NCI-H345 treated with DMSO at 0.1 percent for 48 hours (cell line): ENCODE measurements around the gene DUS2.
"Not testable (repeated sequence)": the region's sequence is repeated elsewhere in the genome, so short reads cannot be mapped to it uniquely, and the experiment has no call there.

Experiments used
- DNase-seq: peaks from one replicate; lab custom pipeline; 2025; ENCODE audit not compliant: unreplicated experiment; lab: John Stamatoyannopoulos, UW

The DUS2 gene

GRCh38 chr16:68022728-68023537 lies at the start of gene DUS2, which contains the start of gene DDX28:
Gene DUS2 (plus strand): TSS chr16:68023284. CDS start chr16:68038024, 14,740 bp downstream.
Gene DDX28 (minus strand): TSS chr16:68023232. CDS start chr16:68023202, 30 bp downstream.
- DNase-seq, result peak; percentile 38

- DNase-seq, result no peak
Observed at GRCh38 chr16:67975321-67976105, 47.6 kb upstream of the DUS2 start.

- no peak for DNase-seq
Observed at GRCh38 chr16:67976205-67976604, 46.9 kb upstream of the DUS2 start.

GRCh38 chr16:67977005-67977404 lies 46.1 kb upstream of the DUS2 start:
- DNase-seq, result no peak

GRCh38 chr16:67977469-67978227 lies 45.4 kb upstream of the DUS2 start:
- no peak for DNase-seq

GRCh38 chr16:67979955-67980678 lies 43.0 kb upstream of the DUS2 start, which contains the start of gene DPEP3:
Gene DPEP3 (minus strand): TSS chr16:67980499. CDS start chr16:67980380, 119 bp downstream.
- DNase-seq, result no peak

GRCh38 chr16:67982011-67982696 lies 40.9 kb upstream of the DUS2 start:
- no peak for DNase-seq

GRCh38 chr16:67986949-67987348 lies 36.1 kb upstream of the DUS2 start:
- DNase-seq, result no peak

GRCh38 chr16:67987460-67988160 lies 35.5 kb upstream of the DUS2 start:
- DNase-seq, result no peak

- DNase-seq, result no peak
Observed at GRCh38 chr16:67988675-67989074, 34.4 kb upstream of the DUS2 start.

GRCh38 chr16:67989322-67990017 lies 33.6 kb upstream of the DUS2 start:
- no peak for DNase-seq

GRCh38 chr16:67990018-67990386 lies 33.1 kb upstream of the DUS2 start:
- DNase-seq, result no peak

- DNase-seq, result no peak
Observed at GRCh38 chr16:67992661-67993206, 30.4 kb upstream of the DUS2 start.

- peak; percentile 16 for DNase-seq
Observed at GRCh38 chr16:67993207-67994039, 29.7 kb upstream of the DUS2 start.

- not testable (repeated sequence) for DNase-seq
Observed at GRCh38 chr16:67994040-67994408, 29.1 kb upstream of the DUS2 start.

- no peak for DNase-seq
Observed at GRCh38 chr16:67995423-67995822, 27.7 kb upstream of the DUS2 start.

- DNase-seq, result no peak
Observed at GRCh38 chr16:67996666-67997065, 26.4 kb upstream of the DUS2 start.
